Measurements from ENCODE around the gene AGBL4. TPM values are rescaled to one million over a fixed set of nuclear protein-coding genes. Genes with fewer than 3 reads are reported as not detected.

AGBL4 gene
- total RNA-seq, 1 donor from 2014 or later: not detected

DNA sequence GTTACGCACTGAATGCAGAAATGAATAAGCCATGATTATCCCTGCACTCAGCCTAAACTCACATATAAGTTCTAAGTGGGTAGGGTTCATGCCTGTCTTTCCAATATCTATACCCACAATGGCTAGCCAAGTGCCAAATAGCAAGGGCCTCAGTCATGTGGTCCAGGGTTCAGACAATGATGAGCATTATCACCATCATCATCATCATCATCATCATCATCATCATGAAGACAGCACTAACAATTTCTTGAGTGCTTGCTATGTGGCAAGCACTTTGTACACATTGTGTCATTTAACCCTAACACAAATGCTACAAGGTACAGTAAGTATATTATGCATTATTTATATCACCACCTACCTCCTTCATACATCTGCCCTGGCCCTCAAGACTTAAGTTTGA lies 500.0 kb downstream of the AGBL4 start:
- Mint-ChIP-seq H3K4me3 (ENCODE audit: low read depth) (no peak overlapping the region), H3K36me3 (ENCODE audit: low read depth) (no peaks in the 10 kb centered on the region), H3K9me3 (no peaks in the 10 kb centered on the region), H3K27me3 (ENCODE audit: low read depth) (no peaks in the 10 kb centered on the region), H3K4me1 (ENCODE audit: low read depth) (no peaks in the 10 kb centered on the region), H3K27ac (no peak overlapping the region)
- intact Hi-C loops (cut with micrococcal nuclease): no loop called here
- DNase-seq (ENCODE audit: low spot score): no peak

DNA sequence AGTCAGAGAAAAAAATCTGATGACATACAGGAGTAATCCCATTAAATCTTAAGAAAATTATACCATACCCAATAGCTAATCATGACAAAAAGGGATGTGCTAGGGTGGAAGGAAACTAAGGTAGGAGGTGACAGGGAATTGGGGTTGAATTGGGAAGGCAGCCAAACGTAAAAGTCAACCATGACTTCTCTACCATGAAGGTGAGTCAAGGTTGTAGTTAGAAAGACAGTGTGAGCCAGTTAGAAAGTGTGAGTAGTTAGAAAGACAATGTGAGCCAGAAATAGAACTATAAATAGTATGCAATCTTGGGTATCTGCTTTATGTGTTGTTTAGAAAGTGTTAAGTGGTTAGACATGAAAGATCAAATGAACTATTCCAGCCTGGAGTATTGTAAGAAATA lies 556.8 kb downstream of the AGBL4 start:
- no peaks in the 10 kb centered on the region for H3K9me3 Mint-ChIP-seq
- DNase-seq (ENCODE audit: low spot score): no peak
- H3K27ac Mint-ChIP-seq: no peak overlapping the region
- H3K27me3 Mint-ChIP-seq (ENCODE audit: low read depth): no peaks in the 10 kb centered on the region
- no peaks in the 10 kb centered on the region for H3K4me1 Mint-ChIP-seq (ENCODE audit: low read depth)
- H3K4me3 Mint-ChIP-seq (ENCODE audit: low read depth): no peak overlapping the region
- intact Hi-C loops (cut with micrococcal nuclease): no loop called here
- H3K36me3 Mint-ChIP-seq (ENCODE audit: low read depth): no peaks in the 10 kb centered on the region

DNA sequence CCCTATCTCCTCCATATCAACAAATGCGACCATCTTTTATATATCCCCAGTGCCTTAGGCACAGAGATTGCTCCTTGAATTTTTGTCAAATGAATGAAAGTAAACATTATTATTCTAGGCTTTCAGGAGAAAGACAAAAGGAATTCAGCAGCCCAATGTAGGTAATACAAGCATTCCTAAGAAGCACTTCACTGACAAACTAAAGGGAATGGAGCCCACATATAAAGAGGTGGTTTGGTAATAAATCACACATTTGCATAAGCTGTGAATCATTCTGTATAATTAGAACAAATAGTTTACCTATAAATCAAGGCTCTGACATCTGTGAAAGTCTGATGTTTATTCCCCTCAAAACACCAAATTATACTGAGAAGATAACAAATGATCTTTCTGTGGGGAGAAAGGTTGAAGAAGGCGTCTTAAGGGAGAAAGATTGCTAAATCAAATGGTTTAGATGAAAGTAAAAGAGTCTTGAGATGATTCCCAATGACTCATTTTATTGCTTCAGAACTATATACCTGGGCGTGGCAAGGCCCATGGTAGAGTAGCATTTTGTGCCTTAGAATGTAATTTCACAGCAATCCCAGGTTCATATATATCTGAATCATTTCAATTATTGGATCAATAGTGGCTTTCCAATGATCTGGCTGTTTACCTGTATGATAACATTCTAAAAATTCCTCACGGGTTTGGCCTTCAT lies 558.1 kb downstream of the AGBL4 start:
- H3K36me3 Mint-ChIP-seq (ENCODE audit: low read depth): no peaks in the 10 kb centered on the region
- no peaks in the 10 kb centered on the region for H3K27me3 Mint-ChIP-seq (ENCODE audit: low read depth)
- no peak overlapping the region for H3K4me3 Mint-ChIP-seq (ENCODE audit: low read depth)
- intact Hi-C loops (cut with micrococcal nuclease): no loop called here
- H3K27ac Mint-ChIP-seq: no peak overlapping the region
- DNase-seq (ENCODE audit: low spot score): no peak
- no peaks in the 10 kb centered on the region for H3K9me3 Mint-ChIP-seq
- no peaks in the 10 kb centered on the region for H3K4me1 Mint-ChIP-seq (ENCODE audit: low read depth)

DNA sequence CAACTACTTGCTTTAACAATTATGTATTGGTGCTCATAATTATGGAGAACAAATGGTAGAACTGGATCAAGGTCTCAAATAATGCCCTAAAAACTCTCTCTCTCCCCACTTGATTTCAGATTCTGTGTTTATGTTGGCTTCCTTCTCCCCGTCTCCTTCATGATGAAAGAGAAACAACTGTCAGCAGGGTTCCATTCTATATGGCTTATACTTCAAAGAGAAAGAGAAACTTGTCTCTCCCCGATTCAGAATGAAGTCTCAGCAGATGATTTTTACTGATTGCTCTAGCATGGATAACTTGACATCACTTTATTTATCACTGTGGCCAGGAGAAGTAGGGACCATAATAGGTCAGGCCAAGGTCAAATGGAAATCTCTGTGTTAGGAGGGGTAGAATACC lies 575.6 kb downstream of the AGBL4 start:
- intact Hi-C loops (cut with micrococcal nuclease): no loop called here

DNA sequence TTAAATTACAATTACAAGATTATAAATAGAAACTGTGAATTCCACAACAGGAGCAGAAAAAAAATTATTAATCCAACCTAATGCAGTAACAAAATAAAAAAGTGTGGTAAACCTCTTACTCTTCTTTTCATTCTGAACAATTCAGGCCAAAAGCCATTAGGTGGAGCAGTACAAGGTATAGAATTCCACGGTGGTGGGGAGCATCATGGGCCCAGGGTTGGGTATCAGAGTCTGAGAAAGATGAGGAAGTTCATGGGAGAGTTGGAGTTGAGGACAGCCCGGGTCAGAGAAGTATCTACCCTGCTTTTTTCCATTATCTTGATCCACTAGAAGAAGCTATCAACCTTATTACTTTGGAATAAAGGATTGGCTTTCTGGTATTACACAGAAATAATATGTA lies 586.9 kb downstream of the AGBL4 start:
- Mint-ChIP-seq H3K36me3 (ENCODE audit: low read depth) (no peaks in the 10 kb centered on the region), H3K9me3 (peaks cover 10% of the 10 kb centered on the region), H3K27me3 (ENCODE audit: low read depth) (no peaks in the 10 kb centered on the region), H3K27ac (no peak overlapping the region), H3K4me1 (ENCODE audit: low read depth) (no peaks in the 10 kb centered on the region), H3K4me3 (ENCODE audit: low read depth) (no peak overlapping the region)
- intact Hi-C loops (cut with micrococcal nuclease): no loop called here
- no peak for DNase-seq (ENCODE audit: low spot score)

More for the DNA sequence above, 575.6 kb downstream of the AGBL4 start:
- Mint-ChIP-seq H3K27me3 (ENCODE audit: low read depth) (no peaks in the 10 kb centered on the region), H3K4me1 (ENCODE audit: low read depth) (no peaks in the 10 kb centered on the region), H3K9me3 (peaks cover 6% of the 10 kb centered on the region), H3K27ac (no peak overlapping the region), H3K36me3 (ENCODE audit: low read depth) (no peaks in the 10 kb centered on the region), H3K4me3 (ENCODE audit: low read depth) (no peak overlapping the region)
- DNase-seq (ENCODE audit: low spot score): no peak

DNA sequence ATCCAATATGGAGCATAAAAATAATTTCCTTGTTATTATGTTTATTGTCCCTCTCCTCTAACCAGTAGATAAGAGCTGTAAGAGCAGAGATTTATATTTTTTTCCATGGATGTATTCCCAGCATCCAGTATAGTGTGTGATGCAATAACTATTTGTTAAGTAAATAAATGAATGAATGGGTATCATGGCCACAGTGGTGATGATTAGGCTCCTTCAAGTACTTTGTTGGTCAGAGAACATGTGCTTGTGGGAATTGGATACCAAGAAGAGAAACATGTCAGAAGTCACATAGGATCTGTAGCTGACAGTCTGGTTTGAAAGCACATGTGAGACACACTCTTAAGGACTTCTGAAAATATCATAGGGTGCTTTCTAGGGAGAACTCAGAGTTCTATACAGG lies 588.5 kb downstream of the AGBL4 start:
- Mint-ChIP-seq H3K27ac (no peak overlapping the region), H3K4me1 (ENCODE audit: low read depth) (no peaks in the 10 kb centered on the region), H3K4me3 (ENCODE audit: low read depth) (no peak overlapping the region), H3K9me3 (no peaks in the 10 kb centered on the region), H3K36me3 (ENCODE audit: low read depth) (no peaks in the 10 kb centered on the region), H3K27me3 (ENCODE audit: low read depth) (no peaks in the 10 kb centered on the region)
- DNase-seq (ENCODE audit: low spot score): no peak
- intact Hi-C loops (cut with micrococcal nuclease): no loop called here

DNA sequence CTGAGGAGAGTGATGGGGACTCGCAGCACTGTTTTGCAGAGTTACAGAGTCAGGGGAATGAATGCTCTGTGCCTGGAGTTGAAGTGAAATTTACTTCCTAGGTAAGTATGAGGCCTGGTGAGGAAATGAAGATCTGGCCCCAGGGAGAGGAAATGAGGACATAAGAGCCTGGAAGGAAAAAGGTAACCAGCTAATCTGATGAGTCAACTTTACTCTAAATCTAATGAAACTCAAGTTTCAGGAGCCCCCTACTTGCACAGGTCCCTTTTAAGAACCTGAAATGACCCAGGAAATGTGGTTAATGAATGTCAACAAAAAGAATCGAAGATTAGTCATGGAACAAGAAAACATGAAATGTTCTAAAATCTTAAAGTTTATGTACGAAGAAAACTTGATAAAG lies 599.0 kb downstream of the AGBL4 start:
- no peak for DNase-seq (ENCODE audit: low spot score)
- intact Hi-C loops (cut with micrococcal nuclease): no loop called here
- H3K9me3 Mint-ChIP-seq: peaks cover 14% of the 10 kb centered on the region
- H3K4me3 Mint-ChIP-seq (ENCODE audit: low read depth): no peak overlapping the region
- no peak overlapping the region for H3K27ac Mint-ChIP-seq
- no peaks in the 10 kb centered on the region for H3K4me1 Mint-ChIP-seq (ENCODE audit: low read depth)
- no peaks in the 10 kb centered on the region for H3K27me3 Mint-ChIP-seq (ENCODE audit: low read depth)
- no peaks in the 10 kb centered on the region for H3K36me3 Mint-ChIP-seq (ENCODE audit: low read depth)

DNA sequence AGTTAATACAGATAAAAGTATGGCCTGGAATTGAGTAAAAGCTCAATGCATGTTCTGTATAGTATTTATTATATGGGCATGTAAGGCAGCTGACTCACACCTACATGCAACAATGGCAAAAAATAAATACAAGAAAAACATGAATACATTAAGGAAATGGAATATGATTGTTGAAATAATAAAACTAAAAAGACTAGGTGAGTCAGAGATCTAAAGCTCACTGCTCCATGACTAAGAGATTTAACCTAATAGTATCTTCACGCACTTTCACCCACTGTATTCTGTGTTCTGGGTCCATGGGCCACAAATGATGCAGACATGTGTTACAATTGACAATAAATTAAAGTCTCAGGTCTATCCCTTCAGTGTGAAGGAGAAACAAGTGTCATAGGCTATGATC lies 607.0 kb downstream of the AGBL4 start:
- Mint-ChIP-seq H3K27me3 (ENCODE audit: low read depth) (no peaks in the 10 kb centered on the region), H3K4me1 (ENCODE audit: low read depth) (no peaks in the 10 kb centered on the region), H3K27ac (no peak overlapping the region), H3K4me3 (ENCODE audit: low read depth) (no peak overlapping the region), H3K36me3 (ENCODE audit: low read depth) (no peaks in the 10 kb centered on the region), H3K9me3 (no peaks in the 10 kb centered on the region)
- DNase-seq (ENCODE audit: low spot score): no peak
- intact Hi-C loops (cut with micrococcal nuclease): no loop called here

DNA sequence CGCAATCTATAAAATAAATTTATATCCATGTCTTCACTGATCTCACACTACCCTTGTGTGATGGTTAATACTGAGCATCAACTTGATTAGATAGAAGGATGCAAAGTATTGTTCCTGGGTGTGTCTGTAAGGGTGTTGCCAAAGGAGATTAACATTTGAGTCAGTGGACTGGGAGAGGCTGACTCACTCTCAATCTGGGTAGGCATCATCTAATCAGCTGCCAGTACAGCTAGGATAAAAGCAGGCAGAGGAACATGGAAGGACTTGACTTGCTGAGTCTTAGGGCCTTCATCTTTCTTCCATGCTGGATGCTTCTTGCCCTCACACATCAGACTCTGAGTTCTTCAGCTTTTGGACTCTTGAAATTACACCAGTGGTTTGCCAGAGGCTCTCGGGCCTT lies 615.4 kb downstream of the AGBL4 start:
- no peak for DNase-seq (ENCODE audit: low spot score)
- Mint-ChIP-seq H3K27ac (no peak overlapping the region), H3K9me3 (no peaks in the 10 kb centered on the region), H3K4me3 (ENCODE audit: low read depth) (no peak overlapping the region), H3K36me3 (ENCODE audit: low read depth) (no peaks in the 10 kb centered on the region), H3K27me3 (ENCODE audit: low read depth) (no peaks in the 10 kb centered on the region), H3K4me1 (ENCODE audit: low read depth) (no peaks in the 10 kb centered on the region)
- intact Hi-C loops (cut with micrococcal nuclease): no loop called here

DNA sequence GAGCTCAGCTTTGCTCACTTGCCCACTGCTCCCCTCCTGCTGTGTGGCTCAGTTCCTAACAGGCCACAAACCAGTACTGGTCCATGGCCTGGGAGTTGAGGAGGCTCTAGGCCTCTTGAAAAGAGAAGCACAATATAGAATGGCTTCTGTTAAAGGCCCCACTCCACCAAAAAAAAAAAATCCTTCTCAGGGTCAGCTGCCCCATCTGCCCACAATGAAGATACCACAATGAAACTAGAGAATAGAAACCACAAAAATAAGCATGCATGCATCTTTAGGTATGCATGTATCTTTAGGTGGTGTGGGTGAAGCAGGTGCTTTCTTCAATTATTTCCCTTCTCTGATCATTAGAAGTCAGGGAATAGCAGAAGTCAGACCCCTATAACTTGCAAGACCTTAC lies 626.7 kb downstream of the AGBL4 start:
- H3K4me3 Mint-ChIP-seq (ENCODE audit: low read depth): no peak overlapping the region
- intact Hi-C loops (cut with micrococcal nuclease): no loop called here
- no peaks in the 10 kb centered on the region for H3K36me3 Mint-ChIP-seq (ENCODE audit: low read depth)
- no peaks in the 10 kb centered on the region for H3K9me3 Mint-ChIP-seq
- no peak for DNase-seq (ENCODE audit: low spot score)
- H3K27me3 Mint-ChIP-seq (ENCODE audit: low read depth): no peaks in the 10 kb centered on the region
- H3K4me1 Mint-ChIP-seq (ENCODE audit: low read depth): no peaks in the 10 kb centered on the region
- H3K27ac Mint-ChIP-seq: no peak overlapping the region

DNA sequence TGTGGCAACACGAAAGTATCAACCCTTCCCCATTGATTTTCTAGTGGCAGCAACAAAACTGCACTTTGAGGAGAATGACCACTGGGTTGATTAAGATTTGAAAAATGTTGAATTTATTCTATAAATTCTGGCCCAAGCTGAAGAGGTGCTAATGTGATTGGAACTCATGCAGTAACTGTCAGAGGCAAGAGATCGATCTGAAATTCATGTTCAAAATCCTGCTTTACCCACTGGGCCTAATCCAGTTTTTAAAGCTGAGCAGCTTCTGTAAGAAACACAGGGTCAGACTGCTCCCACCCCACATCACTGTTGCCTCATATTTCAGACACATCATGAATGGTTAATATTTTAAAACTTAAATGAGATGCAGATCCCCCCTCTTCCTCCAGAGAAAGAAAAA lies 629.6 kb downstream of the AGBL4 start:
- H3K4me1 Mint-ChIP-seq (ENCODE audit: low read depth): no peaks in the 10 kb centered on the region
- H3K27me3 Mint-ChIP-seq (ENCODE audit: low read depth): no peaks in the 10 kb centered on the region
- H3K27ac Mint-ChIP-seq: no peak overlapping the region
- no peaks in the 10 kb centered on the region for H3K9me3 Mint-ChIP-seq
- no peak for DNase-seq (ENCODE audit: low spot score)
- H3K36me3 Mint-ChIP-seq (ENCODE audit: low read depth): no peaks in the 10 kb centered on the region
- no peak overlapping the region for H3K4me3 Mint-ChIP-seq (ENCODE audit: low read depth)
- intact Hi-C loops (cut with micrococcal nuclease): no loop called here

DNA sequence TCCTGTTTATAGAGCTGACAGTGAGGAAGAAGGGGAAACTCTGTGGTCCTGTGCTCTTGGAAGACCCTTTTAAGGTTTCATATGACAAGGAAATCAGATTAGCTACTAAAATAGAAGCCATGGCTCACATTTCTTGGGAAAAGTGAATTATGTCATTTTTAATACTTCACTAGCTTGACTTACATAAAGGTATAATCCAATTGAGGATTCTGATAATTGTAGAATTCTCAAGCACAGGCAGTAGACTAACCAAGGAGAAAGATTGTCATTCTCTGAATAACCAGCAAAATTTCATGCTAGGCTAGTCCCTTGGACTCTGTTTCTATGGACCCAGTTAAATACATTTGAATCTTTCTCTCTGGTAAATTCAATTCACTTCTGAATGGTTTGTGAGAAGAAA lies 634.1 kb downstream of the AGBL4 start:
- no peaks in the 10 kb centered on the region for H3K4me1 Mint-ChIP-seq (ENCODE audit: low read depth)

DNA sequence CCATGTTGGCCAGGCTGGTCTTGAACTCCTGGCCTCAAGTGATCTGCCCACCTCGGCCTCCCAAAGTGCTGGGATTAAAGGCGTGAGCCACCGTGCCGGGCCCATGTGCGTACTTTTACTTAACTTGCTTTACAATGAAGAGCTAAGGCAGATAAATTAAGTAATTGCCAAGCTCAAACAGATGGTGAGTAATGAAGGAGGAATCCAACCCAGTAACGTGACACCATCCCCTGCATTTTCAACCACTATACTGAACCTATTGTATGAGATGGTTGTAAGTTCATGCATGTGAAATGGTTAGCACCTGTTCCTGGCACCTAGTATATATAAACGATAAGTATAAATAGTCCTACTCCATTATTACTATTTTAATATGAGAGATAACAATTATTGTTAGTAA lies 659.1 kb downstream of the AGBL4 start:
- Mint-ChIP-seq H3K4me3 (ENCODE audit: low read depth) (no peak overlapping the region), H3K9me3 (no peaks in the 10 kb centered on the region), H3K4me1 (ENCODE audit: low read depth) (no peaks in the 10 kb centered on the region), H3K36me3 (ENCODE audit: low read depth) (no peaks in the 10 kb centered on the region), H3K27me3 (ENCODE audit: low read depth) (no peaks in the 10 kb centered on the region), H3K27ac (no peak overlapping the region)
- intact Hi-C loops (cut with micrococcal nuclease): no loop called here
- DNase-seq (ENCODE audit: low spot score): no peak

More for the DNA sequence above, 634.1 kb downstream of the AGBL4 start:
- DNase-seq (ENCODE audit: low spot score): no peak
- Mint-ChIP-seq H3K36me3 (ENCODE audit: low read depth) (no peaks in the 10 kb centered on the region), H3K27ac (no peak overlapping the region), H3K4me3 (ENCODE audit: low read depth) (no peak overlapping the region), H3K9me3 (no peaks in the 10 kb centered on the region), H3K27me3 (ENCODE audit: low read depth) (no peaks in the 10 kb centered on the region)
- intact Hi-C loops (cut with micrococcal nuclease): no loop called here

DNA sequence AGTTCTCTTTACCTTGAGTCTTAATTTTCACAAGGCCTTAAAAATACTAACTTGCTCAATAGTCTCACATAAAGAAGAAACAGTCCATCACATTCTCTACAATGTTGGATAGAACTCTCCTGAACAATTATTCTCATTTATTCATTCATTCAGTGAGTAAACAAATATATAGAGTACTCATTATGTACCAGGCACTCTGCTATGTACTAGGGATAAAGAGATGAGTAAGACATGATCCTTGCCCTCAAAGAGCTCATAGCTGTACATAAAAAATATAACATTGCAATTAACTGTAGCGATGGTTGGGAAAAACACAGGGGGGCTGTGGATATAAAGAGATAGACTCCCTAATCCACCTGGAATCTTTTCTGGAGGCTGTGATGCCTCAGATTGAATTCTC lies 660.1 kb downstream of the AGBL4 start:
- H3K27ac Mint-ChIP-seq: no peak overlapping the region
- intact Hi-C loops (cut with micrococcal nuclease): no loop called here
- H3K9me3 Mint-ChIP-seq: no peaks in the 10 kb centered on the region
- no peaks in the 10 kb centered on the region for H3K36me3 Mint-ChIP-seq (ENCODE audit: low read depth)
- DNase-seq (ENCODE audit: low spot score): no peak
- H3K27me3 Mint-ChIP-seq (ENCODE audit: low read depth): no peaks in the 10 kb centered on the region
- no peaks in the 10 kb centered on the region for H3K4me1 Mint-ChIP-seq (ENCODE audit: low read depth)
- no peak overlapping the region for H3K4me3 Mint-ChIP-seq (ENCODE audit: low read depth)
